GM04503 (cell line): ENCODE measurements around the gene ITGA11.

Source experiments
- DNase-seq: peaks from one replicate; pipeline ENCODE4 v3.0.0-alpha.2; 2012; ENCODE audit warnings: low read depth

The ITGA11 gene

GRCh38 chr15:68330901-68331300, 101.1 kb downstream of the ITGA11 start:
- no peak for DNase-seq

GRCh38 chr15:68330416-68330815, 101.5 kb downstream of the ITGA11 start:
- no peak for DNase-seq

- DNase-seq: no peak
Measured at GRCh38 chr15:68328964-68329363, 103.0 kb downstream of the ITGA11 start.

- no peak for DNase-seq
Measured at GRCh38 chr15:68328443-68328842, 103.5 kb downstream of the ITGA11 start.

GRCh38 chr15:68326711-68327354, 105.1 kb downstream of the ITGA11 start:
- DNase-seq: no peak

GRCh38 chr15:68325726-68326125, 106.2 kb downstream of the ITGA11 start:
- no peak for DNase-seq

GRCh38 chr15:68322796-68323195, 109.2 kb downstream of the ITGA11 start:
- DNase-seq: no peak

- DNase-seq: no peak
Measured at GRCh38 chr15:68321229-68321628, 110.7 kb downstream of the ITGA11 start.

GRCh38 chr15:68319997-68320396, 112.0 kb downstream of the ITGA11 start:
- no peak for DNase-seq

GRCh38 chr15:68318931-68319909, 112.7 kb downstream of the ITGA11 start:
- DNase-seq: no peak

- DNase-seq: no peak
Measured at GRCh38 chr15:68318008-68318835, 113.7 kb downstream of the ITGA11 start.

GRCh38 chr15:68317281-68318007, 114.5 kb downstream of the ITGA11 start:
- DNase-seq: no peak

GRCh38 chr15:68316061-68316804, 115.7 kb downstream of the ITGA11 start:
- DNase-seq: no peak

- DNase-seq: no peak
Measured at GRCh38 chr15:68315495-68316031, 116.4 kb downstream of the ITGA11 start.

- DNase-seq: no peak
Measured at GRCh38 chr15:68315035-68315434, 116.9 kb downstream of the ITGA11 start.

GRCh38 chr15:68314563-68314962, 117.4 kb downstream of the ITGA11 start:
- DNase-seq: no peak

- DNase-seq: no peak
Measured at GRCh38 chr15:68313501-68314410, 118.2 kb downstream of the ITGA11 start.

- no peak for DNase-seq
Measured at GRCh38 chr15:68312701-68313204, 119.2 kb downstream of the ITGA11 start.

- DNase-seq: no peak
Measured at GRCh38 chr15:68311859-68312557, 120.0 kb downstream of the ITGA11 start.
